GM23338 (cell line): ENCODE data around the gene PINK1.

ENCODE experiments used
- CREB1 ChIP-seq: fragments of 250-450 bp; sonication (Bioruptor Pico); IDR thresholded peaks from 2 replicates; pipeline ENCODE4 v1.5.0; 2020; ENCODE audit warnings: low read depth, mild to moderate bottlenecking, moderate library complexity
- CTCF ChIP-seq, 2 experiments: fragments of 200-600 bp in 1 of 2; sonication (generic) in 1 of 2; conservative IDR thresholded peaks; 2 replicates each; pipeline versions ENCODE4 v1.5.1 to v1.6.1; 2016 to 2017; ENCODE audit warnings: antibody characterized with exemption in 2 of 2, low read depth in 2 of 2, mild to moderate bottlenecking in 2 of 2, moderate library complexity in 1 of 2
- EZH2 ChIP-seq: fragments of 200-600 bp; sonication (generic); IDR thresholded peaks from one replicate; pipeline ENCODE4 v1.8.0; 2017; ENCODE audit warnings: antibody characterized with exemption, mild to moderate bottlenecking, low read depth; ENCODE audit not compliant: unreplicated experiment

GRCh38 chr1:20648438-20648837 is 15.2 kb downstream of the PINK1 start:
- no peak for TF ChIP-seq EZH2
- TF ChIP-seq CTCF (conservative IDR thresholded peaks at IDR 0.05; ENCODE audit: low read depth in 2 of 2): no peak
- TF ChIP-seq CREB1 (CRISPR knock-in tag): no peak
